Activated CD8-positive, alpha-beta memory T cell treated with anti-CD3 and anti-CD28 coated beads, Interleukin-2, amount 50 U/mL, for 24 hours (primary cell): ENCODE results near the gene ZDHHC8.

ENCODE experiments used
- DNase-seq: peaks from one replicate; pipeline ENCODE4 v3.0.0-alpha.2; 2020; ENCODE audit errors: extremely low read depth

ZDHHC8 gene

DNA sequence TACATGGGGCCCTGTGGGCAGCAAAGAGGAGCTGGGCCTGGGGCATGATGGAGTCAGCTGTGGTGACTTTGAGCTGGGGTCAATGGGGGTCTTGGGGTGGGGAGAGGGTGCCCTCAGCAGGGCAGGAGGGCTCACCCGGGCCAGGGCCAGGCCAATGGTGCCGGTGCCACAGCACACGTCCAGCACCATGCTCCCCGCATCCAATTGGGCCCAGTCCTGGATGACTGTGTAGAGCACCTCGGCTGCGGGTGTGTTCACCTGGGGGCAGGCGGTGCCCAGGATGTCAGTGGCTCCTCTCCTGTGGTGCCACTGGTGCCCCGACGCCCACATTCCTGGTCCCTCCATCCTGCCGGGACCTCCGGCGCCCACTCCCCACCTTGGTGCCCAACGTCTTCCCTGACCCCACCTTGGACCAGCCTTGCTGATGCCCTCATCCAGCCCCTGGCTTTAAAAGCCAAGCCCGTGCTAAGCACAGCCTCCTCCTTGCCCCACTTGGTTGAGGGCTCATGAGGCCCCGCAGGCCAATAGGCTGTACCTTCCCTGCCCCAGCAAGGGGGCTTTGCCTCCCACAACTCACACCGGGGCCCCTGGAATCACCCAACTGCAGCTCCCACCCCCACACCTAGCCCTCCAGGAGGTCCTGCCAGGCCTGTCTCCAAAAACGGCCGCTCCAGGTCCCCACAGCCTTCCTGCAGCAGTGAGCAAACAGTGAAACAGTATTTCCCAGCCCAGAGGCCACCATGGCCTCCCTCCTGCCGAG, 17.9 kb upstream of the ZDHHC8 start:
- DNase-seq, result no peak

DNA sequence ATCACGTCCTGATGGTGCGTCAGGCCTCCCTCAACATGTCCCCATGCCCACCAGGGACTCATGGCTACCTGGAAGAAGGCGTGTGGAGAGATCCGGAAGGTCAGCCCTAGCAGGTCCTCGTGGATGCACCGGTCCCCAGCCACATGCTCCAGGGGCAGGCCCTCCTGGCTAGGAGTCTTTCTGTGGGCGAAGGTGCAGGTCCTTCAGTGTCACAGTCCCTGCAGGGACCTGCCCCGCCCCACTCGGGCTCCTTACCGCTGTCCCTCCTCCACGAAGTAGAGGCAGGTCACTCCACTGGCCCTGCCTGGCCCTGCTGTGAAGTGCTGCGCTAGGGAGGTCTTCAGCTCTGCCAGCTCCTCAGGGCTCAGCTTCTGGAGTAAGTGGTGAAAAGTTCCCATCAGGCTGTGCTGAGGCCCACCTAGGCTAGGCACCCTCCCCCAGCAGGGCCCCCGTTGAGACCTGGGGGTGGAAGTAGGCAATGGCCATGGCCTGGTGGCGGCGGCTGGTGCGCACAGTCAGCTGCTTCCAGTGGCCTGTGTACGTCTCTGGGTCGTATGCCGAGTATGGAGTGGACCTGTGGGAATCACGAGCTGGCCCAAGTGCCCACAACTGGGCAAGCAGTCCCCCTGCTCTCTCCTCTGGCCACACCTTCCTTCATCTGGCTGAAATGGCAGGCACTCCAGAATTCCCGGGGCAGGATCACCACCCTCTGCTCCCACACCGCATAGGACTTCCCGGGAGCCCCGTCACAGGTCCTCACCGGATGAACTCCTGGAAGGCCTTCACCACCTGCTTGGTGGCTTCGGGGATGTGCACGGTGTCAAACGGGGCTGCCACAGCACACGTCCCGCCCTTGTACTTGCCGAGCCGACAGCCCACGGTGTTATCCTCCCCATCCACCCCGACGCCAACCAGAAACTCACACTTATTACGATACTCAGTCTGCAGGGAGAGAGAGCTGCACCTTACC, 16.8 kb upstream of the ZDHHC8 start:
- DNase-seq, result no peak

DNA sequence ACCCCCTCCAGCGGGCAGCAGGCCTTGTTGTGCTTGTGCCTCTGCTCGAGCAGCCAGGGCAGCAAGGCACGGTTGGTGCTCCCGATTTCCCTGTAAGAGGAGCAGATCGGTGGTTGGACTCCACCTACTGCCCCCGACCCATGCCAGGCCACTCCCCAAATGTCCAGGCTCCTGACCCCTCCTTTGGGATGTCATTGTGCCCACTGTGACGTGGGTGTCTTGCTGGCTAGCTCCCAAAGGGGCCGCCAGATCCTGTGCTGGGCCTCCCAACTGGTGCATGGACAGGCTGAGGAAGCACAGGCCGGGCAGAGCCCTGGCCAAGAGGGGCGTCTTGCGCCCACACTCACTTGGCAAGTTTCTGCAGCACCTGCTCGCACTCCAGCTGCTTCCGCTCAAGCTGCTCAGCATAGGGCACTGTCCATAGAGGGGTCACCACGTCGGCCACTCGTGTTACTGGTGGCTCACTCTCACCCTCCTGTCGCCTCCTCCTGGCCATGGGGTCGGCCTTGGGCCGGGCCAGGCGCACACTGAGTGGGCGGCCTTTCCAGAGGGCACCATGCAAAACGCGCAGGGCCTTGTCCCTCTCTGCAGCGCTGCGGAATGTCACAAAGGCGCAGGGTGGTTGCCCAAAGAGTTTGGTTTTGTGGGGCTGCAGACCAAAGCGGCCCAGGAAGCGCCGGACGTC, 15.8 kb upstream of the ZDHHC8 start, which contains the start of gene RANBP1:
TSS of gene RANBP1 (plus strand) at position 414 of the 685 bp plus-strand sequence. CDS start at position 495, 81 bp downstream.
- DNase-seq, result no peak

DNA sequence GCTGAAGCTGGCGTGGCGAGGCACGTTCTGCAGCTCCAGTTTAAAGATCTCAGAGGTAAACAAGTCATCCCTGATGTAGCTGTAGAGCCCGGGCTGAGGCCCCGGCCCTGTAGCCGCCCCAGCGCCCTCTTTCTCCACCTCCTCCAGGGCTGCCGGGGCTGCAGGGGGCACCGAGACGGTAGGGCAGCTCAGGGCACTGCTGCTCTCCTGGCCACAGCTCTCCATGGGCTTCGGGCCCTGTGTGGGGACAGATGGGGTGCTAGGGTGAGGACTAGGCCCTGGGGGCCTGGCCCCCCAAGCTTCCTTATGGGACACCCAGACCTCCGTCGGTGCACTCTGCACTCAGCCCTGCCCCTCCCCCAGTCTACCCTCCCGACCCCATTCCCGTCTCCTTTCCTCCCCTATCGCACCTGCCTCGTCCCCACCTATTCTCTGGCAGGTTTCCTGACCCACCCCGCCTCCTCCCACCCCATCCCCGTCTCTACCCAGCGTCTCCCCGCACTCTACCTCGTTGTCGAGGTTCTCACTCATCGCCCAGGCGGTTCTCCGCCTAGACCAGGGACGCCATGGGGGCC, 15.1 kb upstream of the ZDHHC8 start:
- no peak for DNase-seq

DNA sequence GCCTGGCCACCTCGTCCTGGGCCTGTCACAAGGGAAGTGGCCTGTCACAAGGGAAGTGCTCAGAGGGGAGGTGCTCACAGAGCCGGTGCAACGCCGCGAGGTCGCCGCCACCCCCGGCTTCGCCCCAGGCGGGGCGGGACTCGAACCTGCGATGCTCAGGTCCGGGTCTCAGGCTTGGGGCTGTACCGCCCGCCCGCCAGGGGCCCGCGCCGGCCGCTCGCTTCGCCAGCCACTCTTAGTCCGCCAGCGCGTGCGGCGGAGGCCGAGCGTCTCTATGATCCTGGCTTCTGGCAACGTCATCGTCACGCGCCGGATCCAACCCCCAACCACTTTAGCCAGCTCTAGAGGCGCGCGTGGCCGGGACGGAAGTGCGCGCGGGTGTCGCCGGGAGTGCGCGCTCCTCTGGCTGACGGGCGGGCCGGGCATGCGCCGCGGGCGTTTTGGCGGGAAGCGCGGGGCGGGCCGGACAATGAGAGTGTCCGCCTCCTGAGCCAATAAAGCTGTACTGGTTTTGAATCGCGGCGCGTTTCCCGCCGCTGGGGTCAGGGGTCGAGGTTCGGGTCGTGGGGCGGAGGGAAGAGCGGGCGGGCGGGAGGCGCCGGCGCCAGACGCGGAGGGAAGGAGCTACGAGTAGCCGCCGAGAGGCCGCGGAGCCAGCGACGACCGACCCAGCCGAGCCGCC, 14.5 kb upstream of the ZDHHC8 start, which contains the start of gene TRMT2A:
TSS of gene TRMT2A (minus strand) at position 276 of the 682 bp plus-strand sequence. CDS start 320 bp downstream, outside the sequence.
- DNase-seq, result peak; percentile 96

DNA sequence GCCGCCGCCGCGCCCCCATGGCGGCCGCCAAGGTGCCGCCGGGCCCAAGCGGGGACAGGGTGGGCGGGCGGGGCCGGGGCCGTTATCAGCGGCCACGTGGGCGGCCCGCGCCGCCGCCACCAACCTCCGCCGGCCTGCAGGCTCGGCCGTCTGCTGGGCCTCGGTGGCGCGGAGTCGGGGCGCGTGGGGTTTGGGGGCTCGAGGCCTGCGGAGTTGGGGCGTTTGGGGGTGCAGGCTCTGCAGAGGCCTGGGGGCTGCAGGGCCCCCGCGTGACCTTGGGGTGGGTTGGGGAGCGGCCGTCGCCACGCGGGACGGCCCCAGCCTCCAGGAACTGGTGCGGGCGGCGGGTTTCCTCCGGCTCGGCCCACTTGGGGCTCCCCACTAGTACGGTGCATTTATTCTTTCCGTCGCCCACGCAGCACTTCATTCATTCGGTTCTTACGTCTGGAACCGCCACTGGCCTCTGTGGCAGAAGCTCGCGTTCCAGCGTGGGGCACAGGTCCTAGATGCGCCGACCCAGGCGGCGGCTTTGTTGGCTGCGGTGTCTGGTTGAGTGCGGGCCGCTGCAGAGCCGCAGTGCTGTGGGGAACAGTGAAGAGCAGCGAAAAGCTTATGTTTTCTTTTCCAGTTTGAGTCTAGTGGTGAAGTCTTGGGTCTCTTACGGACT, 13.8 kb upstream of the ZDHHC8 start:
- peak; percentile 67 for DNase-seq

DNA sequence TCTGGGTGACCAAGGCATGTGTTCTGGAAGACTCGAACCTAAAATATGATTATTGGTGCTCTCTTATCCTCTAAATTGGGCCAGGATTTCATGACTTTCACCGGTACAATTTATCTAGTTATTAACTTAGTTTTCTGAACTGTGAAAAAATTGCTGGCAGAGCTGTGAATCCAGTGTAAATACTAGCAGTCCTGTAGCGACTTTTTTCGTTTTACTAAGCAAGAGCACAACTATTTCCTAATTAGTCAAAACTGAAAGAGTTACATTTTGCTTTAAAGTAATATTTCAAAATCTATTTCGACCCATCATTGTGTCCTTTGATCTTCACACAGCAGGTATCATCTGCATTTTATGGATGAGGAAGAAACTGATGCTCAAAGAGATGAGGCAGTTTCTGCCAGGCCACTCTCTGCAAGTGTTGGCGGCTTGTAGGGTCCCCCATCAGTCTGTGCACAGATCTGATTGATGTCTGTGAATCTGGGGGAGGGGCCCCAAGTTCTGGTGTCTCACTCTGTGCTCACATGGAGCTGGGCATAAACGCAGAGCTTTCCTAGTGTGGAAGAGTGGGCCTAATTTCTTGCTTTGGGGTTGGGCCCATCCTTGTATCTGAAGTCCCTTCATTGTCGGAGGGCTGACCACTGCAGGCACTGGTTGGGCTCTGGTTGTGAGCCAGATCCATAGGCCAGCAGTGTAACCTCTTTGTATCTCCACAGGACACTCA, 13.1 kb upstream of the ZDHHC8 start:
- no peak for DNase-seq

DNA sequence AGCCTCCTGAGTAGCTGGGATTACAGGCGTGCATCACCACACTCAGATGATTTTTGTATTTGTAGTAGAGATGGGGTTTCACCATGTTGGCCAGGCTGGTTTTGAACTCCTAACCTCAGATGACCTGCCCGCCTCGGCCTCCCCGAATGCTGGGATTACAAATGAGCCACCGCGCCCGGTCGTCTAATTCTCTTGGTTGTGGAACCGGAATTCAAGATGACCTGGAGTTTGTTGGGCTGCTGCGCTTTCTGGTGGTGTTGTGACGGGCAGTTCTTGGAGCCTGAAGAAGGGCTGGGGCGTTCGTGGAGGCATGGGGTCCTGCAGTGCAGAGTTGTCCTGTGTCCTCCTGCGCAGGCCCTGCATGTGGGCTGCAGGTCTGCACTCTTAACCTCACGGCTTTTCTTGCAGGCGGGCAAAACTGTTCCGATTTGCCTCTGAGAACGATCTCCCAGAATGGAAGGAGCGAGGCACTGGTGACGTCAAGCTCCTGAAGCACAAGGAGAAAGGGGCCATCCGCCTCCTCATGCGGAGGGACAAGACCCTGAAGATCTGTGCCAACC, 9.7 kb upstream of the ZDHHC8 start:
- DNase-seq, result no peak

DNA sequence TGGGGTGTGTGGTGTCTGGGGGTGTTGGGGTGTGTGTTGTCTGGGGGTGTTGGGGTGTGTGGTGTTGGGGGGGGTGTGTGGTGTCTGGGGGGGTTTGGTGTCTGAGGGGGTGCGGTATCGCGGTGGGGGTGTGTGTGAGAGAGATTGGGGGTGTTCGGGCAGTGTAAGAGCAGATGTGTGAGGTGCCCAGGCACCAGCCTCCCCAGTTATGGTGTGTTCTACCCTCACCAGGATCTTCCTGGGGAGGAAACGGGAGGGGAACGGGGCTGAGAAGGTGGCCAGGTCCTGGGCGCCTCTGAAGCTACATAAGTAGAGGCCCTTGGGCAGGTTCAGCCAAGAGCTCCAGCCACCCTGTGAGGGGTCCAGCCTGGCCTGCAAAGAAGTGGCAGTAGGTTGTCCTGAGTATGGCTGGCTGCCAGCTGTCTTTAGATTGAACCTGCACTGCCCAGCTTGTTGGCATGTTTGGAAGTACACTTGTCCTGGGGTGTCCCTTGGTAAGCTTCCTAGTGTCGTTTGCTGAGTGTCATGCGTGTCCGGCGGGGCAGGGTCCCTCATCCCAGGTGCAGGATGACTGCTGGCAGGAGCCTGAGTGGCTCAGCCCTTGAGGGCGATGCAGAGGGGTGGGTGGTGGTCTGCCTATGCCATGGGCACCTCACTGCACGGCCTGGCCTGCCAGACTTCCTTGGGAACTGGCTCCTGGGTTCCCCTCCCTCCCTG, 8.1 kb upstream of the ZDHHC8 start:
- no peak for DNase-seq

DNA sequence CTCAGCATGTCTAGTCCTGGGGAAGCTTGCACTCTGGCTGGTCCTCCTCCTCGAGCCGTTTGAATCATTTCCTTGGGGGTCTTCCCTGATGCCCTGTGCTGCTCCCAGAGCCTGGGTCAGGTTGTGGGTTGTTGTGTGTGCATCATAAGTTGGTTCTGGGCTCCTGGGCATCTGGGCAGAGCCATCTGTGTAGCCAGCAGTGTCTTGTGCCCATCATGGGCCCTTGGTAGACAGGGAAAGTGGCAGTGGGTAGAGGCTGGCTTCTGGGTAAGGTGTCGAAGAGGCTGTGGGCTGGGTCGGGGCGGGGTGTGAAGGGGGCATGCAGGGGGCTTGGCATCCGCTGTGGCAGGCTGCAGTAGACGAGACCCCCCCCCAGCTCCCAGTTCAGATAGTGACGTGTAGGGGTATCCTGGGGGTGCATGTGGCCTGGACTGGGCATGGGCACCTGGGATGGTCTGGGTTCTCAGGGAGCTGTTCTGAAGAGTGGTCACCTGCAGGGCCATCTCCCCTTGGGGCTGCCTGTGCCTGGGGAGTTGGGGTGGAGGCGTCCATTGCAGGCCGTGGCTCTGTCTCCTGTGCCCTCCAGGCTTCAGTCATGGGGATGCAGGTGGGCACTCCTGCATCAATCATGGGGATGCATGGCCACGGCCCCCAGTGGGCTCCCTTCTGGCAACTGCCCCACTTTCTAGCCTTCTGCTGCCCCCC, 7.4 kb upstream of the ZDHHC8 start:
- no peak for DNase-seq

DNA sequence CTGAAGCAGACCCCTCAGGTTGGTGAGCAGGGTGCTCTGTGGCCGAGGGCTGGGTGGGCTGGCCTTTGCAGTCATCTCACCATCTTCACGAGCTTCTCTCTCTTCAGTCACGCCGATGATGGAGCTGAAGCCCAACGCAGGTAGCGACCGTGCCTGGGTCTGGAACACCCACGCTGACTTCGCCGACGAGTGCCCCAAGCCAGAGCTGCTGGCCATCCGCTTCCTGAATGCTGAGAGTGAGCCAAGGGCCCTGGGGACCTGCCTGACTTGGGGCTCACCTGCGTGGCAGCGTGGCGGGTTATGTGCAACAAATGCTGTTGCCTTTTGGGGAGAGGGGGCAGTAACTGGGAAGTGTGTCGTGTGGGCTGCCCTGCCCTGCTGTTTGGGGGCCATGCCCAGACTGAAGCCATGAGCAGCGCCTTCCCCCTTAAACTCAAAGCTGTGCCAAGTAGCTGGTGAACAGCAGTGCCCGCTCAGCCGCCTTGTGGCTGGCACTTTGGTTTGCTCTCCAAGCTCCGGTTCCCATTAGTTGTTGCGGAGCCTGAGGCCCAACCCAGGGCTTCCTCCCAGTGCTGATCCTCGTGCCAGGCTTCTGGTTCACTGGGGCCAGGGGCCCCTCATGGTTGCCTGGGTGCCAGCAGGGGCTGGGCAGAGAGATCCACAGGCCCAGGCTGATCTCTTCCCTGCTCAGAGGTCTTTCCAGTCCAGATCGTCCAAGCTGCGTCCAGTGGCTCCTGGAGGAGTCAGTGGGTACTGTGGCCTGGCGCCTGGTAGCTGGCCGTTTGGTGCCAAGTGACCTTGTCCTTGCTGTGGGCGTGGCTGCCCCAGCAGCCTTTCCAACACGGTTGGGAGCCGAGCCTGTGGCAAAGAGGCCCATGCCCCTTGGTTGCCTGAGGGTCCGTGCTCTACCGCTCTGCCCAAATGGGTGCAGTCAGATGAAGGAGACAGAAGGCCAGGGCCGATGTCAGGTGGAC, 6.1 kb upstream of the ZDHHC8 start:
- DNase-seq, result no peak

DNA sequence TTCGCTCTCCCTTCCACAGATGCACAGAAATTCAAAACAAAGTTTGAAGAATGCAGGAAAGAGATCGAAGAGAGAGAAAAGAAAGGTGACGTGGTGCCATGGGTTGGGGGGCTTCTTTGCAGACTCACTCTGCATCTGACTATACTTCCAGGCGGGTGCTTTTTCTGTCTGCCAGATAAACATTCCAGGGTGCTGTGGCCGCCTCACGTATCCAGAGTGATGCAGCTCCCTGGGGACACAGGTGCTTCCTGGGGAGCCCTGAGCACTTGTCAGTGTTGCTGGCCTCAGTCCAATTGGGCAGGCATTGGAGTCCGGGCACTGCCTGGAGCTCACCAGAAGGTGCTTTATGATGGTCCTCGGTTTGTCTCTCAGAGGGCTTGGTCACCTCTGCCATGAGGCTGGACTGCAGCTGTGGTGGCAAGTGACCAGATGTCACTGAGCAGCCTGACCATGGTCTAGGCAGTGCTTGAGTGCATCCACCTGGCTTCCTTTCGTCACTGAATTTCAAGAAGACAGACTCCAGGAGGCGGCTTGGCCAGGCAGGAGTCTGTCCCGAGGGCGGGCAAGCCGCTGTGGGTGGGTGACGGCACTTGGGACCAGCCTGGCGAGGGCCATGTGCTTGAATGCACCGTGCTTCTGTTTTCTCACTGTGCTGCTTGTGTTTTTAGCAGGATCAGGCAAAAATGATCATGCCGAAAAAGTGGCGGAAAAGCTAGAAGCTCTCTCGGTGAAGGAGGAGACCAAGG, 5.1 kb upstream of the ZDHHC8 start:
- DNase-seq, result no peak

DNA sequence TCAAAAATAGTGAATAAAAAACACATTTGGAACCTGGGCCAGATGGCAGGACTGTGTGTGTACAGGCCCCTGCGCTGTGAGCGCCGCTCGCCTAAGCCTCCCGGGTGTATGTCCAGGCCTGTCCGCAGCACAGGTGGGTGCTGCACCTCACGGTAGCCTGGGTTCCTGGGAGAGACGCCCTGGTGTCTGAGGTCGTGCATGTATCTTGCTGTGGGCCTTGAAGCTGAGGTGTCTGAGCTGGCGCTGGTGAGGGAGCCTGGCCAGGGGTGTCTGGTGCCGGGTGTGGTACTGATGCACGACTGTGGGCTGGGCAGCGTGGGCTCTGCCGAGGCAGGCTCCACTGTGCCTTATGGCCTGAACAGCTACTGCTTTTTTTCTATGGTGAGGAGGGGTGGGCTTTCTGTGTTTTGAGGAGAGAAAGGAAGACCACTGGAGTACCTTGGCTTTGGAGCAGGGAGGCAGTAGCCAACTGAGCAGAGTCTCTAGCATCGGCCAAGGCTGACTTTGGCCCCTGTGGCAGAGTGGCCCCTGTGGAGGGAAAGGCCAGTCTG, 4.2 kb upstream of the ZDHHC8 start:
- no peak for DNase-seq

DNA sequence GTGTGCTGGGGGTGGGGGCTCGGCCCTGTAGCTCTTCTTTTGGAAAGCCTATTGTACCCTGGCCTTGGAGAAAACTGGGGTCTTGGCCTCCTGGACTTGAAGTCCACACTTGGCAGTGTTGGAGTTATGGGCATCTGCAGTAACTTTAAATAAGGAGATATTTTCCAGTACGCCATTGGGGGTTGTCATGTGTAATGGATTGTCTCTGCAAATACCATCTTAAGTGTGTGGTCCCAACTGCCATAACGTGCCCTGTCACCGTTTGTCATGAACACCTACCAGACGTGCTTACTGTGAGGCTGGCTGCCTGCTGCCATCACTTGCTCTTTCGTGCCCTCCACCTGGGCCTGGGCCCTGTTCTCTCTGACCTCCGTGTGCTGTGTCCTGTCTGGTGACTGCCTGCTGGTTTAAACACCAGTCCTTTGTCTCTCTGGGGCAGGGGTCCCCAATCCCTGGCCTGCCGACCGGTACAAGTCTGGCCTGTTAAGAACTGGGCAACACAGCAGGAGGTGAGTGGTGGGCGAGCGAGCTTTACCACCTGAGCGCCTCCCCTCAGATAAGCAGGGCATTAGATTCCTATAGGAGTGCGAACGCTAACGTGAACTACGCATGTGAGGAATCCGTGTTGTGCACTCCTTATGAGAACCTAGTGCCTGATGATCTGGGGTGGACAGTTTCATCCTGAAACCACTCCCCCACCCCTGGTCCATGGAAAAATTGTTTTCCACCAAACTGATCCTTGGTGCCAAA, 3.6 kb upstream of the ZDHHC8 start:
- DNase-seq, result no peak

DNA sequence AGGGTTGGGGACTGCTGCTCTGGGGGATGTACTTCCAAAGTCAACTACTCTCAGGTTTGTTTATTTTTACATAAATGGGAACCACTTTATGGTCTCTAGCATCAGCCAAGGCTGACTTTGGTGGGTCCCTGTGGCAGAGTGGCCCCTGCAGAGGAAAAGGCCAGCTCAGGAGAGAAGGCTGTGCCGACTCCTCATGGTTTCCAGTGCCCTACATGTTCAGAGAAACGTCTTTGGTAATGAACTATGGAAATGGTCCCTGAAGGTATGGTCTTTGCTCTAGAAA, 3.0 kb upstream of the ZDHHC8 start:
- no peak for DNase-seq
